HG03103 (cell line): ENCODE data around the gene TSR2.

Experiments used
- ATAC-seq: cut with Tn5 transposase; IDR thresholded peaks from one replicate; pipeline ENCODE4 v1.9.1; 2021; ENCODE audit warnings: low read depth; ENCODE audit not compliant: unreplicated experiment

TSR2 gene, protein sequence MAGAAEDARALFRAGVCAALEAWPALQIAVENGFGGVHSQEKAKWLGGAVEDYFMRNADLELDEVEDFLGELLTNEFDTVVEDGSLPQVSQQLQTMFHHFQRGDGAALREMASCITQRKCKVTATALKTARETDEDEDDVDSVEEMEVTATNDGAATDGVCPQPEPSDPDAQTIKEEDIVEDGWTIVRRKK

GRCh38 chrX:54439960-54440871 lies at the start of gene TSR2:
Gene TSR2, plus strand, starts transcription at chrX:54440404. Its CDS starts 18 bp downstream, at chrX:54440422.
- peak; percentile 93 for ATAC-seq

- ATAC-seq, result no peak
Measured at GRCh38 chrX:54397113-54397512, 43.1 kb upstream of the TSR2 start.

DNA sequence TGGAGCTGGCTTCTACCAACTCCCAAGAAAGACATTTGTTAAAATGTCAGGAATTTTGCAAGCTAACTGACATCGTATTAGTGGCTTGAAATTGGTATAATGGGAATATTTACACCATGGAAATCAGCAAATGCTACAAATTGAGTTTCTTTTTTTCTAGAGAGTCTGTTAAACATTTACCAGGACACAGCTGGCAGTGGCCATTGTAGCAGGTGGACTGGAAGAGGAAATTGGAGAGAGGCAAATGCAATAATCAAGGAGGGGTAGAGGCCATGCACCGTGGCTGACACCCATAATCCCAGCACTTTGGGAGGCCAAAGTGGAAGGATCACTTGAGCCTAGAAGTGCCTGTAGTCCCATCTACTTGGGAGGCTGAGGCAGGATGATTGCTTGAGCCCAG lies 32.9 kb upstream of the TSR2 start:
- no peak for ATAC-seq

DNA sequence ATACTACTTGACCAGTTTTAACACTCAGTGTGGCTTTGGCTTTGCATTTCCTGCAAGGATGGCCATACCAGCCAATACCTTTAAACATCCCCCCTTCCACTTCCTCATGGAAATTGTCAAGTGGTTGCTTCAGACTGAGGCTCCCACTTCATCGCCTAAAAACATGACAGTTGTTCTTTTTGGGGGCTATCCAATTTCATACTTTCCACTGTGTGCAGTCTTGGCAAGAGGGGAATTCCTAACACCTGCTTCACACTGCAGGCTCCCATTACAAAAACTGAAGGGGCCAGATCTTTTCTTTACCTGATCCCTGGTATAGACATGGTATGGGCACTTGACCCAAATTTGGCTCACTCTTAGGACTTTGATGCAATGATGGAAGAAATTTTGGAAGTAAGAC lies 28.5 kb upstream of the TSR2 start:
- ATAC-seq, result no peak

DNA sequence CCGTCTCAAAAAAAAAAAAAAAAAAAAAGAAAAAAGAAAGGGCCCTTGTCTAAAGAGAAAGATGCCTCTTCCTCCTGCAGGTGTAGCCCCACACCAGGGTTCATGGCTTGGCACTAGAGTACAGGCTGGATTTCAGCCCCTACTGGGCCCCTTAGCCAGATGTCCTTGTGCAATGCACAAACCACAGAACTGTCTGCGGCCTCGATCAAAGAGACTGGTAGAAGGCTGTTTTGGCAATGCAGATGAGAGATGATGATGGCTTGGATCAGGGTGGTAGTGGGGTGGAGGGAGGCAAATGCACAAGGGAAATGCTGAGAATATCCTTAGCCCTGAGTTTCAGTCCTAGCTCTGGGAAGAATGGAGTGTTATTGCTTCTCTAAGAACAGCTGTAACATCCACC lies 26.5 kb upstream of the TSR2 start:
- no peak for ATAC-seq

DNA sequence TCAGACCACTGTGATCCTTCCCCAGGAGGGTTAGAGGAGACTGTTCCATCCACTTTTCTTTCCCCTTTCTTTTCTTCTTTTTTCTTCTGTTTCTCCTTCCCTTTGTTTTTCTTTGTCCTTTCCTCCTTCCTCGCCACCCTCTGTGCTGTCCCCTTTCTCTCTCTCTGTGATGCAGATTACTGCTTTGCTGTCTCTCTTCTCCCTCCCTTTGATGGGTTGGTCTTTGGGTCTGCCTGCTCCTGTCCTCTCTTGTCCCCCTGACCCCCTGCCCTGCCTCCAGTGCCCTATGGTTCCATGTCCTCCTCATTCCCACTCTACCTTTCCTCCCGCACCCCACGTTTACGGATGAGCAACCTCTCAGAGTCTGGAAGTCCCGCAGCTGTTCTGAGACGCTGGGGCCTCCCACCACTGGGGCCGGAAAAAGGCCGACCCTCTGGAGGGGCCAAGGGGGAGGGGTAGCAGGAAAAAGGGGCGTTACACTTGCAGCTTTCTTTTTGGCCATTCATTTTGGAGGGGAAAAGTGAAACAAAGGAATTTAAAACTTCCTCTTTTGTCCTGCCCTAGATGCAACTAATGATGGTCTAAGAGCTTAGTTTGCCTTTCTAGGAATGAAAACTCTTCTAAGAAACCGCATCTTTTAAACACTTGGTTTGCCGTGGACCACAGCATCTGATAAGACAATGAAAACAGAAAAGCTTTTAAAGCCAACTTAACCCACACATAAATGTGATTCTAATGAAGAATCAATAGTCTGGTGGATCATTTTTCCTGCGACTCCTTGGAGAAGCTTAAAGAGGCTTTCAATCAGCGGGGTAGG lies 24.5 kb upstream of the TSR2 start:
- no peak for ATAC-seq

GRCh38 chrX:54416965-54417364 lies 23.2 kb upstream of the TSR2 start:
- ATAC-seq, result no peak

DNA sequence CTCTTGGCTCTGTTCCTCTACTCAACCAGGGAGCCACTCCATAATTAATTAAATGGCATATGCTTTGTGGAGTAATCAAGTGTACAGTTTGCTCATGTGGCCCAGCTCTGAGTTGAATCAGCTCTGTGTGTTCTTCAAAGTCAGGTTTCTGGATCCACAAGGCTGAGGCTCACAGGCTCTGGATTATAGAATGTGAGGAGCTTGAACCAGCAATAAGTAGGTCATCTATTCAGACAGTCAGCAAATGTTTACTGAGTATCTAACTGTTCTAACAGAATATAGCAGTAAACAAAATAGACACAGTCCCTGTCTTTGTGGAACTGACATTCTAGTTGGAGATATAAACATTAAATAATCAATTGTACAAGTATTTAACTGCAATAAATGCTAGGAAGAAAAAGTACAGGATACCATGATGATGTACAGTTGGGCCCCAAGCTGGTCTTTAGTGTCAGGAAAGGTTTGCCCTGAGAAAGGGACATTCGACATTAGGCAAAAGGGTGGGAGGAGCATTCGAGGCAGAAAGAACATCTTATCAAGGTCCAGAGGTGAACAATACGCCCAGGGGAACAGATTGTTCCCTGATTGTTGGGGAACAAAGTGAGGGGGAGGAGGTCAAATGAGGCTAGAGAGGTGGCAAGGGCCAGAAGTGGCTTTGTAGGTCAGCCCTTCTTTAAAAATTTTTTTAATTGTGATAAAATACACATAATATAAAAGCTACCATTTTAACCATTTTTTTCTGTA lies 20.5 kb upstream of the TSR2 start:
- ATAC-seq, result no peak

DNA sequence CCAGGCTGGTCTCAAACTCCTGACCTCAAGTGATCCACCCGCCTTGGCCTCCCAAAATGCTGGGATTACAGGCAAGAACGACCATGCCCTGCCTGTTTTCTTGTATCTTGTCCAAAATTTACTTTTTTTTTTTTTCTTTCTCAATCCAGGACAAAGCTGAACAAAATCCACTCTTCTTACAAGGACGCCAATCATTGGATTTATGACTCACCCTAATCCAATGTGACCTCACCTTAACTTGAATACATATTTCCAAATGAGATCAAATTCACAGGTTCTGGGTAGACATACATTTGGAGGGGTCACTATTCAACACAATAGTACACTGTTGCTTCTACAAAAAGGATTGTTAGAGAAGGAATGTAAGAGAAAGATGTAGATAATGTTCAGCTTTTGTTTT lies 18.0 kb upstream of the TSR2 start:
- no peak for ATAC-seq

- no peak for ATAC-seq
Measured at GRCh38 chrX:54423161-54423888, 16.9 kb upstream of the TSR2 start.

- ATAC-seq, result no peak
Measured at GRCh38 chrX:54427837-54428424, 12.3 kb upstream of the TSR2 start.

DNA sequence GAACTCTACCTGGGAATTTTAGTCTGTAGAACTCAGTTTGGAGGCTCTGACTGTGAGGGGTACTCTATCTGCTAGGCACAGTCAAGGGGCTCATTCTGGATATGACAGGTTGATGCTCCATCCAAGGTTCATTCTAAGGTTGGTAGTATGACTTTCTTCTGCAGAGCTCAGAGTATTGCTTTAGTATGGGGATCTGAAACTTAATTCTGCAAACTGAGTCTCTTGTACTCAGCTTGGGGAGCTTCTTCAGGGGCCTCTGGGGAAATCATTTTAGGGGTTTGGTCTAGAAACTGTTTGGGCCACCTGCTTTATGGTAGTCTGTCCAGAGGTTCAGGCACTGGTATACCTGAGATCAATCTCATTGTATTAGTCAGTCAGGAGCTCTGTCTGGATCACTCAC lies 9.7 kb upstream of the TSR2 start:
- ATAC-seq, result no peak

GRCh38 chrX:54435121-54435520 lies 5.1 kb upstream of the TSR2 start:
- no peak for ATAC-seq

DNA sequence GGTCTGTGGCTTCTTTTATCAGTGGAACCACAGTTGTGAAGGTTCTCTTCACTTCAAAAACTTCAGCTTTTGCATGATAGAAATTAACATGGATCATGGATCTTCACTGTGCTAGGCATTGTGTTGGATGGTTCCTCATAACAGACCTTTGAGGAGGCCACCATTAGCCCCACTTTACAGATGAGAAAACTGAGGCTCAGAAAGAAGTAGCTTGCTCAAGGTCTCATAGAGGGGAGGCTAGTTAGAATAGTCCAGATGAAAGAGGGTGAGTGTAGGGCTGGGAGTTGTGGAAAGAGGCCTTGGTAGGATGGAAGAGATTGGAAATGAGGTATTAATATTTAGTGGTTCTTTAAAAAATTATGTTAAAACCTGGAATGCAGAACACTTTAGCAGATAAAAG lies 2.6 kb downstream of the TSR2 start:
- ATAC-seq, result no peak

DNA sequence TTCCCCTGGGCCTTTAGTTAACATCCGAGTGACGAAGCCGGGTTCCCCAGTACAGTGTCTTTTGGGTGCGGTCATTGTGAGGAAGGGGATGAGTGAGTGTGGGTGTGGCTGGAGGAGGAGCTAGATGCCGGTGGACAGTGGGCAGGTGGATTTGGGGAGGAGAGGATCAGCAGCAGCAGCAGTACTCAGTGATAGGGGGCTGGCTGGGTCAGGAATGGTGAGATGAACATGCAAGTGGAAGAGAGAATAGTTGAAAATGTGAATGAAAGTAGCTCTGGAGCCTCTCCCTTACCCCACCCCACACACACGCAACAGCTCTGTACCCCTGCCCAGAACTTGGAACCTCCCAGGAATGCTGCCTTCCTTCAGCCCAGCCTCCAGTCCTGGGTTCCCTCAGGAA lies 4.5 kb downstream of the TSR2 start:
- no peak for ATAC-seq

- ATAC-seq, result no peak
Measured at GRCh38 chrX:54446084-54446483, 5.9 kb downstream of the TSR2 start.

GRCh38 chrX:54447461-54447860 lies 7.3 kb downstream of the TSR2 start:
- ATAC-seq, result no peak

GRCh38 chrX:54449929-54450328 lies 9.7 kb downstream of the TSR2 start:
- ATAC-seq, result no peak

DNA sequence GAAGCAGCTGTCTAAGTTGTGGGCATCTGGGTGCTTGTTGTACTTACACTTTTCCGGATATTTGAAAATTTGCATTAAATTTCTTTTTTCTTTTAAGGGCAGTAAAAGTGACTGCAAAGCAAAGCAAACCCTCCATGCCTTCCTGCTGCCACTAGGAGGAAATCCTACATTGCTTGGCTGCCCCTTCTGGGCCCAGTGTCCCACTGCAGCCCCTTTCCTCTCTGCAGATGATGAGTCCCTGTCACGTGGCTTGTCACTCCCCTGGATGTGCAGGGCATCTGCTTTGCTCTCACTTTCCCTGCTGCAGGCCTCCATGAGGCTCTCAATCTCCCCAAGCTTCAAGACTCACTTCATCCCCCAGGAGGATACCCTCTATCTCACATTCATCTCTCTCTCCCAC lies 12.7 kb downstream of the TSR2 start:
- ATAC-seq, result no peak
